Muscle layer of duodenum (tissue), 2 donors: ENCODE measurements around the gene TXNDC8.
"Not testable (repeated sequence)": the region's sequence is repeated elsewhere in the genome, so short reads cannot be mapped to it uniquely, and the experiment has no call there.

Experiments used
- H3K27ac ChIP-seq: one replicate; pipeline ENCODE4 v1.7.0; 2013; ENCODE audit warnings: mild to moderate bottlenecking, low read length
- H3K27me3 ChIP-seq: one replicate; pipeline ENCODE4 v1.7.0; 2013; ENCODE audit warnings: low read depth, mild to moderate bottlenecking, control low read depth, low read length
- H3K36me3 ChIP-seq, 2 donors: one replicate each; pipeline ENCODE4 v1.7.0; 2013; ENCODE audit warnings: low read length in 2 of 2, control low read depth in 1 of 2, mild to moderate bottlenecking in 1 of 2; ENCODE audit not compliant: insufficient read depth in 2 of 2, control insufficient read depth in 1 of 2
- H3K4me1 ChIP-seq, 2 donors: one replicate each; pipeline ENCODE4 v1.7.0; 2013; ENCODE audit warnings: low read length in 2 of 2, mild to moderate bottlenecking in 2 of 2, control low read depth in 1 of 2, moderate library complexity in 1 of 2; ENCODE audit not compliant: insufficient read depth in 2 of 2, control insufficient read depth in 1 of 2
- H3K4me3 ChIP-seq, 2 donors: one replicate each; pipeline ENCODE4 v1.7.0; 2013; ENCODE audit warnings: low read length in 2 of 2, low read depth in 1 of 2, mild to moderate bottlenecking in 1 of 2
- H3K9me3 ChIP-seq, 2 donors: one replicate each; pipeline ENCODE4 v1.7.0; 2013; ENCODE audit warnings: low read length in 2 of 2, control low read depth in 1 of 2, mild to moderate bottlenecking in 1 of 2; ENCODE audit not compliant: control insufficient read depth in 1 of 2
- donor health status: healthy.

Gene TXNDC8

DNA sequence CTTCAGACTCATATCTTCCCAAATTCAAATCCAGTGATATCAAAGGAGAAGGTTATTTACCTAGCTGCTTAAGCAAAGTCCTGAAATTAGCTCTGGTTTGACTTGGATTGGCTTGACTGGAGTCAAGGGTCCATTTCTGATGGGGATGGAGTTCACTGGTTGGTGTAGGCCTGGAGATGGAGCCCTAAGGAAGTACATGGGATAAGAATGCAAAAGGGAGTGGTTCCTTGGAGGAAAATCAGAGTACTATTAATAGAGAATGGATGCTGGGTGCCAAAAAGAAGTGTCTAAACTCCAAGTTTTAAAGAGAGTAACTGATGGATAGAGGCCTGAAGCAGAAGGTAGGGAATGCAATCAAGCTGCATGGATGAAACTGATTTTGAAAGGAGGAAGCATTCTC, 13.8 kb downstream of the TXNDC8 start:
- Histone ChIP-seq H3K9me3 (no peaks in the 10 kb centered on the region), H3K27ac (no peak overlapping the region), H3K4me1 (no peaks in the 10 kb centered on the region), H3K36me3 (no peaks in the 10 kb centered on the region), H3K4me3 (no peak overlapping the region), H3K27me3 (no peaks in the 10 kb centered on the region)

DNA sequence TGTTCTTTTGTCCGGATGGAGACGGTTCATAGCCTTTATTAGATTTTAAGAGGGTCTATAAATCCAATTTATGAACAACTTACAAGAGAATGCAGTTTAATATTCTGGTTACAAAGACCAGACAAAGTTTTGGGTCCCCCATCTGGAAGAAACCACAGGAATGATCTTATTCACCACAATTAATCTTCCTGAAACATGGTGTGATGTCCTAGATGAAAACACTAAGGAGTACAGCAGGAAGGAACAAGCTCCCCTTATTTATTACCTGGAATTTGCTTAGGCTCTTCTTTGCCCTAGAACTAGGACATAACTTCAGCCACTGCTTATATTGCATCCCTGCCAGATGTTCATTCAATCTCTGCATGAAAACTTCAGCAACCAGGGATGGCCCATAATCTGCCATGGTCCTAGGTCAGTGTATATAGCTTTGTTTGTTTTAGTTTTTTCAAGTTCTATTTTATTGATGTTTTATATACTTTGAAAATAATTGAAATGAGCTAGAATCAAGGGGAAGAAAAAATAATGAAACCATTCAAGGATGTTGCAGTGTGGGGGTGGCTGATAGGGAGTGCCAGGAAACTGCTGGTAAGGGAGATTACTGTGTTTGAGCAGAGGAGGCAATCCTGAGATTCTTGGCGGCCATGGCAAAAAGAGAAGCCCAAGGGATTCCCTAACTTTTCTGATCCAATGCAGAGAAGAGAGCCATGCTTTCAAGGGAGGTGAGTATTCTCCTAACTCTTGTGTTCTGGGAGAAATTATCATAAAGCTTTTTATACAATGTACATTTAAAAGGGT, 16.8 kb downstream of the TXNDC8 start:
- Histone ChIP-seq H3K4me3 (no peak overlapping the region), H3K27ac (no peak overlapping the region), H3K9me3 (no peaks in the 10 kb centered on the region), H3K4me1 (no peaks in the 10 kb centered on the region), H3K36me3 (no peaks in the 10 kb centered on the region), H3K27me3 (no peaks in the 10 kb centered on the region)

DNA sequence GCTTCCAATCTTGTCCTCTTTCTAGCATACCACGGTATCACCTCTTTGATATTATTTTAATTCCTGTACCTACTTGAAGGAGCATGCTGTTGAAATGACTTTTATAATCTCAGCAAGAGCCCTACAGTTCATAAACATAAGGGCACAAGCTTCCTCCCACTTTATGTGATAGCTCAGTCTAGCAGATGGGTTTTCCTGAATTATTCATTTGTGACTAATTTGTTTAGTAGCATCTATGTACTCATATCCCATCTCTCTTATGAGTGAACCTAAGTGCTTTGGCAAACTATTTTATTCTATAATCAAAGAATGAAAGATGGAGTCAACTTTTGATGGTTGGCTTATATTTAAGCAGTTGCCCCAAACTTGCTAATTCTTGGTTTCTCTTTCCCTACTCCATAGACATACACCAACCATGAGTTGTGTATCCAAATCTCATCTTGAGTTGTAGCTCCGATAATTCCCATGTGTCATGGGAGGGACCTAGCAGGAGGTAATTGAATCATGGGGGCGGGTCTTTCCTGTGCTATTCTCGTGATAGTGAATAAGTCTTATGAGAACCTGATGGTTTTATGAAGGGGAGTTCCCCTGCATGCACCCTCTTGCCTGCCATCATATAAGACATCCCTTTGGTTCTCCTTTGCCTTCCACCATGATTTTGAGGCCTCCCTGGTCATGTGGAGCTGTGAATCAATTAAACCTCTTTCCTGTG, 17.7 kb downstream of the TXNDC8 start:
- no peak overlapping the region for H3K4me3 ChIP-seq
- H3K9me3 ChIP-seq, result no peaks in the 10 kb centered on the region
- no peaks in the 10 kb centered on the region for H3K36me3 ChIP-seq
- no peaks in the 10 kb centered on the region for H3K27me3 ChIP-seq
- H3K27ac ChIP-seq, result no peak overlapping the region
- H3K4me1 ChIP-seq, result no peaks in the 10 kb centered on the region

DNA sequence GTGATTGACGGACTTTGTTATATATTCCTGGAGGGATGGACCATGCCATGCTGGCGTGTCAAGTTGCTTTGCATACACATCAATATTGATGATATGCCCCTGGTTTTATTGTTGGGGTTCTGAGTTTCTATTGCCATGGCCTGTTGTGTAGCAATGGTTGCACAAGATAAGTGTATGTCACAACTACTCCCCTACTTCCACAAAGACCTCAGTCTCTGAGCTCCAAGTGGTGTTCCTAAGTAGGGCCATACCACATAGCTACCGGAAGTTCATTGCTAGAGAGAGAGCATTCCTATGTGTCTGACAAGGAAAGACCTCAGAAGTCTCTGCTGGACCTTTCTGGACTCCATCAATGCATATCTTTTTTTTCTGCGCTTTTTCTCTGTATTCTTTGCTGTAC, 19.8 kb downstream of the TXNDC8 start:
- no peaks in the 10 kb centered on the region for H3K4me1 ChIP-seq
- no peak overlapping the region for H3K4me3 ChIP-seq

DNA sequence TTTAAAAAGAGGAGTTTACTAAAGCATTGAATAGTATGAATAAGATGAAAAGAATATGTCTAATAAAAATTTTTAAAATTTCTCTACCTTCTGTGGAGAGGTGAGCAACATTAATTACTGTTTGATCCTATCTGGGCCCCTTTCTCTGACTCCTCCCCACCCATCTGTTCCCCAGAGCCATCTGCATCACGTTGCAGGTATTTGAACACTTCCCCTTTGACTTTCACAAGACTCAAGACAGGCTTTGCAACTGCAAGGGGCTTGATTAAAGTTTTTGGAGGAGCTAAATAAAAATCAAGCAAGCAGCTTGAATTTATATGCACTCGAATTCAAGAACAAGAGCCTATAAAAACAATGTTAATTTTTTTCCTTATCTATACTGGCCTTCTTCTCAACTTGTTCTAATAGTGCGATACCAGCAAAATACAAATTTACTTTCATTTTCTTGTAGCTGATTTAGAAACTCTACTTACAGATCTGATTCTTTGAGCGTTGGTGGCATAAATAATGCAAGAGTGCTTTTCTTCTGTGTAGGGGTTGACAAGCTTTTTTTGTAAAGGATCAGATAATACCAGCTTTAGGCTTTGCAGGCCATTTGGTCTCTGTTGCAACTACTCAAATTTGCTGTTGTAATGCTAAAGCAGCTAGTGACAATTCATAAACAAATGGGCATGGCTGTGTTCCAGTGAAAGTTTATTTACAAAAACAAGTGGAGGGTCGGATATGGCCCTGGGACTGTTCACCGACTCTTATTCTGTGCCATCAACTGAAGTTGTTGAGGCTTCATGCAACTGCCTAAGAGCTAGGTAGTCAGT, 21.2 kb downstream of the TXNDC8 start:
- no peaks in the 10 kb centered on the region for H3K9me3 ChIP-seq
- no peak overlapping the region for H3K27ac ChIP-seq
- H3K27me3 ChIP-seq, result no peaks in the 10 kb centered on the region
- no peaks in the 10 kb centered on the region for H3K4me1 ChIP-seq
- H3K36me3 ChIP-seq, result no peaks in the 10 kb centered on the region
- H3K4me3 ChIP-seq, result peak overlapping the region in 1 of 2 donors; percentile 1

More for the DNA sequence above, 19.8 kb downstream of the TXNDC8 start:
- H3K9me3 ChIP-seq, result no peaks in the 10 kb centered on the region
- no peaks in the 10 kb centered on the region for H3K27me3 ChIP-seq
- no peak overlapping the region for H3K27ac ChIP-seq
- no peaks in the 10 kb centered on the region for H3K36me3 ChIP-seq

DNA sequence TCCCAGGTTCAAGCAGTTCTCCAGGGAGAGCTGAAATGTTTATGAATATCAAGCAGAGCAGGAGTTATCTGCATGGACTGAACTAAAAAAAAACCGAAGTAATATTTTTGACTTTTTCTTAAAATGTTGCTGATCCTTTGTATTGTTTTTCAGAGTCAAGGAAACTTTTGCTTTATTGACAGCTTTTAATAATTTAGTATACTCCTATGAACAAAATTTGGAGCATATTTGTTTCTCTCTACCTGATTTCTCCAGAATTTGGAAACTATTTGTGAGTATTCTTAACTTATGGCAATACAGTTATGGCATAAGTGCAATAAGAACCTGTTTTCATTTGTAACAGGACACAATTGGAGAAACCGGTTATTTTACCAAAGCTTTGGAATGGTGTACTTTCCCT, 25.7 kb downstream of the TXNDC8 start:
- not testable (repeated sequence) for H3K4me3 ChIP-seq, H3K36me3 ChIP-seq, H3K4me1 ChIP-seq, H3K27me3 ChIP-seq, H3K27ac ChIP-seq, H3K9me3 ChIP-seq

DNA sequence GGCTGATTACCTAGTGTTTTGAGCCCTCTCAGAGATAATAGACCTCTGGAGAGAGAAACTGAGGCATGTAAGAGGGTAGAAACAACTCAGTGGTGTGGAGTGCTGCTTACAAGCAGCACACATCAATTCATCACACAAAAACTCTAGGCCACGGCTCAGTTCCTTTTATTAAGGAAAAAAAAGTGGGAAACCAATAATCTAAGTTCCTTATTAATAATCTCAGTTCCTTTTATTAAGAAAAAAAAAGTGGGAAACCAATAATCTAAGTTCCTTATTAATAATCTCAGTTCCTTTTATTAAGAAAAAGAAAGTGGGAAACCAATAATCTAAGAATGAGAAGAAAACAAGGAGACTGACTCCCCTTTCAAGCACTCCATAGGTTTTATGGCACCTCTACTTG, 28.0 kb downstream of the TXNDC8 start:
- Histone ChIP-seq H3K27ac (no peak overlapping the region), H3K4me1 (no peaks in the 10 kb centered on the region), H3K9me3 (no peaks in the 10 kb centered on the region), H3K36me3 (no peaks in the 10 kb centered on the region), H3K27me3 (no peaks in the 10 kb centered on the region), H3K4me3 (no peak overlapping the region)

DNA sequence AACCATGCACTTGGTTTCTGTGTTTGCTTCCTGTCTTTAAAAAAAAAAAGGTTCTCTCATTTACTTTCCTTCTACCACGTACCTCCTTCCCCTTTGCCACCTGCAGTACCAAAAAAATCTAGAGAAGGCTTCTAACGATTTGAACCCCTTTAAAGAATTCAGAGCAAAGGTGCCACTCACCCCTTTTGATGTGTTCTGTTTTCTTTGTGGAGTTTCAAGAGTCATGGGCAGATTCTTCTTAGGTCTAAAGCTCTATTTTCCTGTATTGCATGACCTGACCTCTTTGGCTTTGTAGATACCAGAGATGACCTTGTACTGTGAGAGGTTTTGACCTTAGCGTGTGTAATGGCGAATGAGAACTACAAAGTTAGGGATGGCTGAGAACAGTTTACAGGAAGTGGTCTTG, 29.0 kb downstream of the TXNDC8 start:
- Histone ChIP-seq H3K4me3 (no peak overlapping the region), H3K36me3 (no peaks in the 10 kb centered on the region), H3K9me3 (no peaks in the 10 kb centered on the region), H3K4me1 (no peaks in the 10 kb centered on the region), H3K27ac (no peak overlapping the region), H3K27me3 (no peaks in the 10 kb centered on the region)

DNA sequence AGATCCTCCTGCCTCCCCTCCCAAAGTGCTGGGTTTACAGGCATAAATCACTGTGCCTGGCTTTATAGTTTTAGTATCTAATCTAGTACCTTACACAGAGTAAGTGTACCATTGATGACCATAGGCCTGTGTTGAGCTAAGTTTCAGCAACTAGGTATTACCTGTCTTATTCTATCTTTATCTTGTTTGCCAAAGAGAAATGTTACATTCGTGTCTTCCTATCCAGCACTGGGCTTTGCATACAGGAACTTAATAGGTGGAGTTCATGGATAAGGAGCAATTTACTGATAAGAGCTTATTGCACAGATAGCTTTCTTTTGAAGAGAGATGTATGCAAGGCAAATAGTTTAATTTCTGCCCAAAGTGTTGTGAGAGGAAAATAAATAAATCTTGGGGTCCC, 30.5 kb downstream of the TXNDC8 start:
- H3K27ac ChIP-seq, result no peak overlapping the region
- no peaks in the 10 kb centered on the region for H3K27me3 ChIP-seq
- H3K36me3 ChIP-seq, result no peaks in the 10 kb centered on the region
- H3K4me1 ChIP-seq, result no peaks in the 10 kb centered on the region
- H3K9me3 ChIP-seq, result no peaks in the 10 kb centered on the region
- no peak overlapping the region for H3K4me3 ChIP-seq

DNA sequence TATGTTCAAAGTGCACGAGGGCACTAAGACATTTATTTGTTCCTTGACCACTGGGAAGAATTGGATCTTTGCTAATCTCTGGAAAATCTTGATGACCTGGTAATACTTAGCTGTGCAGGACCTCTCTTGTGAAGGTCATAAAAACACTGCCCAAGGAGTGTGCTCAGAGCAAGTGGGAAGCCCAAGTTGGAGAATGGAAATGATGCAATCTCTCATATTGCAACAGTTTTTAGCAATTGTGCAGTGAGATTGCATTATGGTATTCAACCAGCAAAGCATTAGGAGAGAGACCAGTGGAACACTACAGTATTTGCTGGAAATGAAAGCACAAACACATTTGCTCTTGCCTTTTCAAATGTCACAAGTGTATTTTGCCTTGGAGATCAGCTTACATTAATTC, 34.5 kb downstream of the TXNDC8 start:
- no peak overlapping the region for H3K4me3 ChIP-seq
- no peaks in the 10 kb centered on the region for H3K4me1 ChIP-seq
- H3K9me3 ChIP-seq, result no peaks in the 10 kb centered on the region
- H3K36me3 ChIP-seq, result no peaks in the 10 kb centered on the region
- H3K27ac ChIP-seq, result no peak overlapping the region
- H3K27me3 ChIP-seq, result no peaks in the 10 kb centered on the region

DNA sequence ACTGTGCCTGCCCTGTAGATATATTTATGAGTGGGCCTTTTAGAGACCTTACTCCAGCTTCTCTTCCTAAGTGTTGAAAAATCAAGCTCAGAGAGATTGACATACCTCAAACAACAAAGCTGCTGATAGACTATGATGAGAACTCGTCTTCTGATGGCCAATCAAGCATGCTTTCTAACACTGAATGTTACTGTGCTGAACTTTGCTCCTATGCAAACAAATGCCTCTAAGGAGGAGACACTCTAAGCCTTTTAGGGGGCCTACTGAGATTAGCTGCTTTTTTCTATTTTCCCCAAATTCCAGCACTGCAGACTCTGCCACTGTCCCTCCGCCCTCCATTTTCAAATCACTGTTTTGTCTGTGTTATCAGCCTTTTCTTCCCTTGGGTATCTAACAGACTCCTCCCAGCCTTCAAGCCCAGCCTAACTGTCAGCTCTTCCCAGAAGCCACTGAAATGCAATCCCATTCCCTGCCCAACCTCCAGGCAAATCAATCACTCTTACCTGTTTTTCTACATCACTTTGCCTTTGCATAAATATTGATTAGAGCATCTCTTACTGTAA, 39.5 kb downstream of the TXNDC8 start:
- no peaks in the 10 kb centered on the region for H3K9me3 ChIP-seq
- H3K4me3 ChIP-seq, result no peak overlapping the region
- H3K36me3 ChIP-seq, result no peaks in the 10 kb centered on the region
- H3K27me3 ChIP-seq, result no peaks in the 10 kb centered on the region
- H3K27ac ChIP-seq, result no peak overlapping the region
- H3K4me1 ChIP-seq, result no peaks in the 10 kb centered on the region
